ENCODE data around the gene ARHGAP26.

ARHGAP26 gene

DNA sequence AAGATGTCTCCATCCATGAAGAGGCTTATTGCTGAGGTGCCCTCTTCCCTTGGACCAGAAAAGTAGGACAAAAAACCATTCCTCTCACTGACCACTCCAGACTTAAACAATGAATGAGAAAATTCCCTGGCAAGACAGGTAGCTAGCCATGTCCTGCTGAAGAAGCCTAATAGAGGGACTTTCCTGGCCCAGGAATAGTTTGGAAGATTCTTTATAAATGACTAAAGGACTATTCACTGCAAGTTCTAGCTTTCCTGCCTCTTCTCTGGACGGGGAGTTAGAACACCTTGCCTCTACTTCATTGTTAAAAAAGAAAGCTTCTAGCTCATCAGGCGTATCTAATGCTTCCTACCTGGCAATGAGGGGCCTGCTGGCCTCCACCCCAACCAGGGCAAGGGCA, 479.7 kb downstream of the ARHGAP26 start:
- no peak for DNase-seq (ENCODE audit: low read depth in 2 of 3, low spot score in 2 of 3)

DNA sequence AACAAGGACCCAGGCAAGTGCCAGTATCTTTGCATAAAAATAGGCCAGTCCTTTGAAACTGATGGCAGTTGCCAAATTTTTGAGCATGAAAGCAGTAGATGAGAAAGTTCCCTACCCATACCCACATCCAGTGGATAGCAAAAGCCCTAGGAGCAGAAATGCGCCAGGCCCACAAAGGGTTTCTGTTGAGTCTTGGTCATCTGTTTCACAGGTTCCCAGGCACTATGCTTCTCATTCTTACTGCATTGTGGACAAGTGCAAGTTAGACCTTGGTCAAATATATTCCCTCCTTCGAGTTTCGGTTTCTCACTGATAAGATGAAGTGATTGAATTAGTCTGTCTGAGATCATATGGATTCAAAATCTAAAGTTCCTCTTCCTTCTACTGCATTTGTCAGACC, 481.0 kb downstream of the ARHGAP26 start:
- DNase-seq (ENCODE audit: low read depth in 2 of 3, low spot score in 2 of 3), result no peak

DNA sequence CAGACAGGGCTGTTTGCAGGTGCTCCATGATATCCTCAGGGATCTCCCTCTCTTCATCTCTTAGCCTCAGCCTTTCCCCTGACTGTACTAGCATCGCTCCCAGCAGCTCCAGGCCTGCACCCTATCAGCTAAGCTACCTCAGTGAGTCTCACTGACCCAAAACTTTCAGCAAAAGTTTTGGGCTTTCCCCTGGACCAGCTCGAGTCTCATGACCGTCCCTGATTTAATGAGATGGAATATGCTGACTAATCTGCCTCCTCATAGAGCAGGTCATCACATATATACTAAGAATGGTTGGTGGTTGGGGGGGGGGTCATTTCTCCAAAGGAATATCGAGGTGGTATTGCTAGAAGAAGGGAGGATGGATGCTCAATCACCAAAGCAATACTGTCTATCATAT, 481.8 kb downstream of the ARHGAP26 start:
- no peak for DNase-seq (ENCODE audit: low read depth in 2 of 3, low spot score in 2 of 3)

- no peak for DNase-seq (ENCODE audit: low read depth in 2 of 3, low spot score in 2 of 3)
These were observed 484.6 kb downstream of the ARHGAP26 start for GRCh38 chr5:143254819-143255218.

DNA sequence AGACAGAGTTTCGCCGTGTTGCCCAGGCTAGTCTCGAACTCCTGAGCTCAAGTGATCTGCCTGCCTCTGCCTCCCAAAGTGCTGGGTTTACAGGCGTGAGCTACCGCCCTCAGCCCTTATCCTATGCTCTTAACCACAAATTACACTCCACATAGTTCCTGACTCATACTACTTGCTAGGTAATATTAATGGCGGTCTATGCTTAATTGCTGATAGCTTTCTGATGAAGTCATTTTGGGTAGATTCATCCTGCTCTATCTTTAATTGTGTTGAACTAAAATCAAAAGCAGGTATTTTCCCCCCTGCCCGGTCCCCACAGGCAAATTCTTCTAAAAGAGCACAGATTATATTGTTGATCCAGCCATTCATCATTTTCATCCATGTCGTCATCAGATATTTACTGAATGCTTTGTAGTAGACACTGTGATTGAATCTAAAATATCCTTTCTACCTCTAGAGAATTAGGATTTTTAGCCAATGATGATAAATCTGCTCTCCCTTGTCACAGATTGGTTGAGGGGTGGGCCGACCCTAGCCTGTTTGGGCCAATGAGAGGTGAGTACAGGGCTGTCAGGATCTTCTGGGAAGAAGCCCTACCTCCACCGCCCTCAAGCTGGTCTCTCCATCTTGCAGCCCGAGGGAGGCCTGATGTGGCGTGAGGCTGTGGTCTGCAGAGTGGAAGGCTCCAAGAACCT, 488.5 kb downstream of the ARHGAP26 start:
- no peak for DNase-seq (ENCODE audit: low read depth in 2 of 3, low spot score in 2 of 3)

- no peak for DNase-seq (ENCODE audit: low read depth in 2 of 3, low spot score in 2 of 3)
These were observed 489.1 kb downstream of the ARHGAP26 start for GRCh38 chr5:143259254-143259605.

DNA sequence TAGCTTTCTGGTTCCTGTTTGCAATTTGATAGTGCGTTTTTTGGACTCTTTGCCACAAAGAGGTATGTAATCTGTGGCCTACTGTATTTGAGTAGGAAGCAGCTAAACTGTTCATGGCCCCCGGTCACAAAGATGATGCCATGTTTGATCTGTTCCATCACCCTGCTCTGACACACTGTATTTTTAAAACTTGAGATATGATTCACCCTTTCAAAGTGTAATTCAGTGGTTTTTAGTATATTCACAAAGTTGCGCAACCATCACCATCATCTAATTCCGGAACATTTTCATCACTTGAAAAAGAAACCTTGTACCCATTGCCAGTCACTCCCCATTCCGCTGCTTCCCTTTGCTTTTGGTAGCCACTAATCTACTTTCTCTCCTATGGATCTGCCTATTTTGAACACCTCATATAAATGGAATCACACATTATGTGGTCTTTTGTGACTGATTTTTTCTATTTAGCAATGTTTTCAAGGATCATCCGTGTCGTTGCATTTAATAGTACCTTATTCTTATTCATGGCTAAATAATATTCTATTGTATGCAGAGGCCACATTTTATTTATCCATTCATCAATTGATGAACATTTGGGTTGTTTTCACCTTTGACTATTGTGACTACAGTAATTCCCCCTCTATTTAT, 491.7 kb downstream of the ARHGAP26 start:
- DNase-seq (ENCODE audit: low read depth in 2 of 3, low spot score in 2 of 3), result no peak

- DNase-seq (ENCODE audit: low read depth in 2 of 3, low spot score in 2 of 3), result no peak
These were observed 492.4 kb downstream of the ARHGAP26 start for GRCh38 chr5:143262393-143263174.

- DNase-seq (ENCODE audit: low read depth in 2 of 3, low spot score in 2 of 3), result no peak
These were observed 493.2 kb downstream of the ARHGAP26 start for GRCh38 chr5:143263272-143263810.

DNA sequence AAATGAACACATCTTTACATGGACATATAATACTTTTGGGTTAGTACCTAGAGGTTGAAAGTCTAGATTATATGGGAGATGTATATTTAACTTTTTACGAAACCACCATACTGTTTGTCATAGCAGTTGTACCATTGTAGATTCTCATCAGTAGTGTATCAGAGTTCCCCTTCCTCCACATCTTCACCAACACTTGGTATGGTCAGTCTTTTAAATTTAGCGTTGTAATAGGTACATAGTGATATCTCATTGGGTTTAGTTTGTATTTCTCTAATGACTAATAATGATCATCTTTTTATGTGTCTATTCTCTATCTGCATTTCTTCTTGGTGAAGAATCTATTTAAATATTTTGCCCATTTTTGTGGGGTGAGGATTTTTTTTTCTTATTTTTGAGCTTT, 495.8 kb downstream of the ARHGAP26 start:
- no peak for DNase-seq (ENCODE audit: low read depth in 2 of 3, low spot score in 2 of 3)

DNA sequence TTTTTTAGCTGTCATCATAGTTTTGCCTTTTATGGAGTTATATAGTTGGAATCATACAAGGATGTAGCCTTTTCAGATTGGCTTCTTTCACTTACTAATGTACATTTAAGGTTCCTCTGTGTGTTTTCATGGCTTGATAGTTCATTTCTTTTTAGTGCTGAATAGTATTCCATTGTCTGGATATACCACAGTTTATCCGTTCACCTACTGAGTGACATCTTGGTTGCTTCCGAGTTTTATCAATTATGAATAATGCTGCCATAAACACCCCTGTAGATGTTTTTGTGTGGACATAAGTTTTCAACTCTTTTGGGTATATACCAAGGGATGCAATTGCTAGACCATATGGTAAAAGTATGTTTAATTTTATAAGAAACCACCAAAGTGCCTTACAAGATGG, 497.0 kb downstream of the ARHGAP26 start:
- no peak for DNase-seq (ENCODE audit: low read depth in 2 of 3, low spot score in 2 of 3)

DNA sequence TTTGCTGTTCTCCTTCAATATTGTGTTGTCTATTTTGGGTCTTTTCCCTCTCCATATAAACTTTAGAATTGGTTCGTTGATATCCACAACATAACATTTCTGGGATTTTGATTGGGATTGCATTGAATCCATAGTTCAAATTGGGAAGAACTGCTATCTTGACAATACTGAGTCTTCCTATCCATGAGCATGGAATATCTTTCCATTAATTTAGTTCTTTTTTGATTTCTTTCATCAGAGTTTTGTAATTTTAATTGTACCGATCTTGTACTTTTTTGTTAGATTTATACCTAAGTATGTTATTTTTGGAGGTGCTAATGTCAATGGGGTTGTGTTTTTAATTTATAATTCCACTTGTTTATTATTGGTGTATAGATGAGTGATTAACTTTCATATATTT, 498.2 kb downstream of the ARHGAP26 start:
- DNase-seq (ENCODE audit: low read depth in 2 of 3, low spot score in 2 of 3), result no peak

DNA sequence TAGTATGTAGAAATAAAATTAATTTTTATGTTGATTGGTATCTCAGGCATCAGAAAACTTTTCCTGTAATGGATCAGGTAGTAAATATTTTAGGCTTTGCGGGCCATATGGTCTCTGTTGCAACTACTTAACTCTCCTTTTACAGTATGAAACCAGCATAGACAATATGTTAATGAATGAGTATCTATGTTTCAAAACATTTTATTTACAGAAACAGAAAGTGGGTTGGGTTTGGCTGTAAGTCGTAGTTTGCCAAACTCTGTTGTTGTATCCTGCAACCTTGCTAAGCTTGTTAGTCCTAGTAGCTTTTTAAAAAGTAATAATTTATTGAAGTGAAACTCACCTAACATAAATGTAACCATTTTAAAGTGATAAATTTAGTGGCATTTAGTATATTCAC, 501.3 kb downstream of the ARHGAP26 start:
- DNase-seq (ENCODE audit: low read depth in 2 of 3, low spot score in 2 of 3), result no peak

DNA sequence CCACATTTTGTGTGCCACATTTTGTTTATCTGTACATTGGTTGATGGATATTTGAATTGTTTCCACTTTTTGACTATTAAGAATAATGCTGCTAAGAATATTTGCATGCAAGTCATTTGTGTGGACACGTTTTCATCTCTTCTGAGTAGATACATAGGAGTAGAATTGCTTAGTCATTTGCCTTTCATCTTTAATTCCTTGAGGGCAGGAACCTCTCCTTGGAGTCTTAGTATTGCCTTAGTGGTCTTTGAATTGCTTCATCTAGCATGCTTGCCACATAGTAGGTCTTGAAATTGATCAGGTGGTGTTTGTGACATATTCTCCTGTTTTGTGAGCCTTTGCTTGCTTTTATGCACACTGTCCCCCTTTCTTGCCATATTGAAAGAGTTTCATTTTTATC, 504.8 kb downstream of the ARHGAP26 start:
- DNase-seq (ENCODE audit: low read depth in 2 of 3, low spot score in 2 of 3), result no peak

DNA sequence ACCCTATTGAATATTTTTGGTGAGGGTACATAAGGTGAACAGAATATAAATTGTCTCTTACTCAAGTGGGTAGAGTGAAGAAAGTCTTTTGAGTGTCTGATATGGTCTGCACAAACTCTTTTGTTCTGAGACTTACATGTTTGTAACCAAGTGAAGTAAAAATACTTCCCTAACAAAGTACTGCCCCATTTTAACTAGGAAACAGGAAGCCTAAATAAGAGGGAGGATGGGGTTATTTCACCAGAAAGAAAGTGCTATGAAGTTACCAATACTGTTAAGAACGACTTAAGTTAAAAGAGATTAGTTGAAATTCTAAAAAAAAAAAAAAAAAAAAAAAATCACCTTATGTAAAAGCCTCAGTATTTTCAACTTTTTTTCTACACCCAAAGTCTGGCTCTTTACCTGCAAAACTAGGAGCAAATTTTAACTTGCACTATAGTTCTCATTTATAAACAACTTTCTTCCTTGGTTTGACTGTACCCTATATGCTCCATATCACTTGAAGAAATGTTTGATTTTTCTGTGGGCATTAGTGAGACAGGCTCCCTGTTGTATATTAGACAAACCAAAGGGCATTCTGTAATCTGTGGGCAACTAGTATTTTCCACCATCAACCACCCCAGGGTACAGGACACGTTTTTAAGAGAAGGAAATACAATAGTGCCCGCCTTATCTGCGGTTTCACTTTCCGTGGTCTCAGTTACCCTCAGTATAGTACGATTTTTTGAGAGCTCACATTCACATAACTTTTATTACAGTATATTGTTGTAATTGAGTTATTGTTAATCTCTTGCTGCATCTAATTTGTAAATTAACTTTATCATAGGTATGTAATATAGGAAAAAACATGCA, 505.6 kb downstream of the ARHGAP26 start:
- DNase-seq (ENCODE audit: low read depth in 2 of 3, low spot score in 2 of 3), result no peak

DNA sequence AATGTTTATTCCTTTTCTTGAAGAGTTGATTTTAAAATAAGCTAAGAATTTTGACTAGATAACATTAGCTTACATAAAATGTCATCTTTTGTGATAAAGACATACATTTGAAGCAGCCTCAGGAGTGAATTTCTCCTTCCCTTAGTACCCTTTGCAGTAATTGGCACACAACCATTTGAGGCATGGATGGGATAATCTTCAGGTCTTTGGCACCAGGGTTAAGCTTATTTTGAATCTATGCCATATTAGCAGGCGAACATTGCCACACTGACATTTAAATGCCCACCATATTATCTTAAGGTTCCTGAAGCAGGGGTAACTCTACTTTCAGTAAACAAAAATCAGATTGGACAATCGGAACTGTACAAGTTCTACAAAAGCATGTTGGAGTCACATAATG, 507.4 kb downstream of the ARHGAP26 start:
- no peak for DNase-seq (ENCODE audit: low read depth in 2 of 3, low spot score in 2 of 3)

Data from activated CD8-positive, alpha-beta memory T cell treated with anti-CD3 and anti-CD28 coated beads for 48 hours (primary cell).